Stimulated activated CD4-positive, alpha-beta T cell treated with anti-CD3 and anti-CD28 coated beads, TNF-alpha, amount 100 ng/mL, for 48 hours (primary cell): ENCODE measurements around the gene CD93.

Experiments used
- DNase-seq, 3 donors: peaks; one replicate each; pipeline ENCODE4 v3.0.0-alpha.2; 2020; ENCODE audit warnings: low read depth in 3 of 3

CD93 gene

DNA sequence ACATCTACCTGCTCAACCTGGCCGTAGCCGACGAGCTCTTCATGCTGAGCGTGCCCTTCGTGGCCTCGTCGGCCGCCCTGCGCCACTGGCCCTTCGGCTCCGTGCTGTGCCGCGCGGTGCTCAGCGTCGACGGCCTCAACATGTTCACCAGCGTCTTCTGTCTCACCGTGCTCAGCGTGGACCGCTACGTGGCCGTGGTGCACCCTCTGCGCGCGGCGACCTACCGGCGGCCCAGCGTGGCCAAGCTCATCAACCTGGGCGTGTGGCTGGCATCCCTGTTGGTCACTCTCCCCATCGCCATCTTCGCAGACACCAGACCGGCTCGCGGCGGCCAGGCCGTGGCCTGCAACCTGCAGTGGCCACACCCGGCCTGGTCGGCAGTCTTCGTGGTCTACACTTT, 50.4 kb downstream of the CD93 start:
- DNase-seq: no peak

DNA sequence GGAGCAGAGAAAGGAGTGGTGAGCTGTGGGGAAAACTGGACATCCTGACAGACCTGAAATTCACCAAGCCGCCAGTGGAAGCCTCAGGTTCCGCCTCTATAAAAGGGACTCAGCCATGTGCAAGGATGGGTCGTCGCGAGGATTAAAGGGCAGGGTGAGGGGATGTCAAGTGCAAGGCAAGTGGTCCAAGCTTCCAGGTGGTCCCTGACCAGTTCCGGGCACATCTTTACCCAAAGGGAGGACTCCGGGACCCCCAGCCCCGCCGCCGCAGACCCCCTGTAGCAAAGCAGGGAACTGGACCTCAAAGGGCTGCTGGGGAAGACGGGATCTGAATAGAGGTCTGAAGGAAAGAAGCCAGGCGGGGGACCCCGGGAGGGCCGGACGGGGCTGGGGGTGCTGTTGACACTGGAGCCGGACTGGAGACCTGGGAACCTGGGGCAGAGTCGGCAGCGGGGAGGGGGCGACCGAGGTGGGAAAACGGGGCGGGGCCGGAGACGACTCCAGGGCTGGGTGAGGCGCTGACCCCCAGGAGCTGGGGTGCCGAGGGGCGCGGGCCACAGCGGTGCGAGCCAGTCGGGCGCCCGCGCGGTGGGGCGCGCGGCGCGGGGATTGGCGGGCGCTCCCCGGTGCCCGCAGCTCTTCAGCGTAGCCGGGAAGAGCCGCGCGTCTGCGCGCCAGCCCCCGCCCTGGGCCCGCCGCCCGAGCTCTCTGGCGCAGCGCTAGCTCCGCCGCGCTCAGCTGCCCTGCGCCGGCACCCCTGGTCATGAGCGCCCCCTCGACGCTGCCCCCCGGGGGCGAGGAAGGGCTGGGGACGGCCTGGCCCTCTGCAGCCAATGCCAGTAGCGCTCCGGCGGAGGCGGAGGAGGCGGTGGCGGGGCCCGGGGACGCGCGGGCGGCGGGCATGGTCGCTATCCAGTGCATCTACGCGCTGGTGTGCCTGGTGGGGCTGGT, 51.1 kb downstream of the CD93 start, which contains the start of gene SSTR4:
SSTR4 (plus strand) TSS at position 592 of the 951 bp plus-strand sequence; CDS start at position 764, 172 bp downstream.
- no peak for DNase-seq

GRCh38 chr20:23033918-23034317, 52.2 kb downstream of the CD93 start:
- no peak for DNase-seq

- no peak for DNase-seq
Observed at GRCh38 chr20:23032750-23033078, 53.4 kb downstream of the CD93 start.

GRCh38 chr20:23032056-23032749, 53.9 kb downstream of the CD93 start:
- DNase-seq: no peak

GRCh38 chr20:23031346-23031745, 54.8 kb downstream of the CD93 start:
- no peak for DNase-seq
